Hepatocyte (in vitro differentiated cells): ENCODE data around the gene BLNK. TPM values are rescaled to one million over a fixed set of nuclear protein-coding genes. Genes with fewer than 3 reads are reported as not detected.

Experiments
- DNase-seq: peaks from one replicate; pipeline ENCODE4 v3.0.0-alpha.2; 2016; ENCODE audit warnings: low spot score
- H2AFZ ChIP-seq: fragments of 200-600 bp; sonication (generic); 2 replicates; pipeline ENCODE4 v1.6.0; 2016; ENCODE audit warnings: antibody characterized with exemption, mild to moderate bottlenecking
- H3K27ac ChIP-seq: fragments of 200-600 bp; sonication (generic); 2 replicates; pipeline ENCODE4 v1.5.1; 2016; ENCODE audit warnings: mild to moderate bottlenecking
- H3K27me3 ChIP-seq: fragments of 200-600 bp; sonication (generic); 2 replicates; pipeline ENCODE4 v1.6.1; 2016
- H3K36me3 ChIP-seq: fragments of 200-600 bp; sonication (generic); replicated peaks from 2 replicates; pipeline ENCODE4 v1.5.1; 2016; ENCODE audit warnings: low read depth; ENCODE audit not compliant: insufficient read depth
- H3K4me1 ChIP-seq: fragments of 200-600 bp; sonication (generic); 2 replicates; pipeline ENCODE4 v1.5.1; 2016; ENCODE audit warnings: mild to moderate bottlenecking, moderate library complexity; ENCODE audit not compliant: insufficient read depth
- H3K4me2 ChIP-seq: fragments of 200-600 bp; sonication (generic); 2 replicates; pipeline ENCODE4 v1.6.0; 2016
- H3K4me3 ChIP-seq: fragments of 200-600 bp; sonication (generic); 2 replicates; pipeline ENCODE4 v1.5.1; 2016; ENCODE audit warnings: mild to moderate bottlenecking
- H3K79me2 ChIP-seq: fragments of 200-600 bp; sonication (generic); 2 replicates; pipeline ENCODE4 v1.6.0; 2017; ENCODE audit warnings: mild to moderate bottlenecking
- H3K9me2 ChIP-seq: fragments of 200-600 bp; sonication (generic); replicated peaks from 2 replicates; pipeline ENCODE4 v1.6.0; 2017; ENCODE audit warnings: mild to moderate bottlenecking; ENCODE audit not compliant: insufficient read depth
- H3K9me3 ChIP-seq: fragments of 200-600 bp; sonication (generic); 2 replicates; pipeline ENCODE4 v1.5.1; 2016; ENCODE audit warnings: low read depth, mild to moderate bottlenecking
- H4K20me1 ChIP-seq: fragments of 200-600 bp; sonication (generic); 2 replicates; pipeline ENCODE4 v1.6.0; 2016; ENCODE audit warnings: mild to moderate bottlenecking; ENCODE audit not compliant: insufficient read depth, poor library complexity, severe bottlenecking
- EZH2 ChIP-seq: fragments of 200-600 bp; sonication (generic); IDR thresholded peaks from 2 replicates; pipeline ENCODE4 v1.6.1; 2016; ENCODE audit warnings: antibody characterized with exemption, mild to moderate bottlenecking, borderline replicate concordance
- EZH2phosphoT487 ChIP-seq: fragments of 200-600 bp; sonication (generic); IDR thresholded peaks from one replicate; pipeline ENCODE4 v1.6.1; 2018; ENCODE audit warnings: antibody characterized with exemption, mild to moderate bottlenecking, low read depth, moderate library complexity; ENCODE audit not compliant: unreplicated experiment, severe bottlenecking
- WGBS: methylation state at CpG from one replicate; pipeline ENCODE4 v1.1.6; 2016; ENCODE audit warnings: low lambda C conversion rate; ENCODE audit errors: missing lambda C conversion rate; 5-methylcytosine and 5-hydroxymethylcytosine counted together
- polyA plus RNA-seq: library from polyadenylated mRNA; unstranded; fragments of >200 nt; fragmentation: Nextera tagmentation; extraction: Ambion mirVana; gene quantifications from 2 replicates; pipeline ENCODE4 v1.2.1, GENCODE V29; 2016
- total RNA-seq: library from RNA; depleted of rRNA; stranded (reverse); fragments of >200 nt; gene quantifications from 2 replicates; pipeline ENCODE4 v1.2.3, GENCODE V29; 2014
- TF ChIP-seq, protein P1 (sequence below): fragments of 200-600 bp; sonication (generic); IDR thresholded peaks from 2 replicates; pipeline ENCODE4 v1.5.1; 2016; ENCODE audit warnings: antibody characterized with exemption, mild to moderate bottlenecking; ENCODE audit not compliant: poor library complexity

Gene BLNK
- total and polyA plus RNA-seq, 2 experiments from 2014 or later = 6.3 to 6.9 TPM

DNA sequence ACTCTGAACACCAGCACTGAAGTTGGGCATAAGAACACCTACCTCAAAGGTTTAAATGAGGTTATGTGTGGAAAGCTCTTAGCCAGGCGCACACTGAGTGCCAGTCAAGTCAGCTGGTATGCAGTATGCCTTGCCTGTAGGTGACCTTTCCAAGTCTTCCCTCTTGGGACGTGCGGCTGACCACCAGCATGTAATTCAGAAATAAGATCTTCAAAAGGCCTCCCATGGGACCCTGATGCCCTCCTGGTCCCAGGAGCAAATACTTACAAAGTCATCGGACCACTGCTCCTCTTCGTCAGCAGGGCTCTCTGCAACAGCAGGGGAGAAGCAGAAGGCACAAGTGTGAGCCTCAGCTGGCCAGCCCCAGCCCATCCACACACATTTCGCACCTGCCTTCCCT is 40.8 kb downstream of the BLNK start:
- no peaks in the 10 kb centered on the region for H3K9me3 ChIP-seq
- H3K4me1 ChIP-seq = no peaks in the 10 kb centered on the region
- no peak overlapping the region for H2AFZ ChIP-seq
- TF ChIP-seq EZH2 (no peak), EZH2phosphoT487 (no peak)
- TF ChIP-seq, protein P1, sequence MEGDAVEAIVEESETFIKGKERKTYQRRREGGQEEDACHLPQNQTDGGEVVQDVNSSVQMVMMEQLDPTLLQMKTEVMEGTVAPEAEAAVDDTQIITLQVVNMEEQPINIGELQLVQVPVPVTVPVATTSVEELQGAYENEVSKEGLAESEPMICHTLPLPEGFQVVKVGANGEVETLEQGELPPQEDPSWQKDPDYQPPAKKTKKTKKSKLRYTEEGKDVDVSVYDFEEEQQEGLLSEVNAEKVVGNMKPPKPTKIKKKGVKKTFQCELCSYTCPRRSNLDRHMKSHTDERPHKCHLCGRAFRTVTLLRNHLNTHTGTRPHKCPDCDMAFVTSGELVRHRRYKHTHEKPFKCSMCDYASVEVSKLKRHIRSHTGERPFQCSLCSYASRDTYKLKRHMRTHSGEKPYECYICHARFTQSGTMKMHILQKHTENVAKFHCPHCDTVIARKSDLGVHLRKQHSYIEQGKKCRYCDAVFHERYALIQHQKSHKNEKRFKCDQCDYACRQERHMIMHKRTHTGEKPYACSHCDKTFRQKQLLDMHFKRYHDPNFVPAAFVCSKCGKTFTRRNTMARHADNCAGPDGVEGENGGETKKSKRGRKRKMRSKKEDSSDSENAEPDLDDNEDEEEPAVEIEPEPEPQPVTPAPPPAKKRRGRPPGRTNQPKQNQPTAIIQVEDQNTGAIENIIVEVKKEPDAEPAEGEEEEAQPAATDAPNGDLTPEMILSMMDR = no peak
- no peaks in the 10 kb centered on the region for H3K27me3 ChIP-seq
- H3K9me2 ChIP-seq = no peaks in the 10 kb centered on the region
- H3K27ac ChIP-seq = no peak overlapping the region
- WGBS = 98% methylated on average over 6 of the region's 6 CpGs
- H3K79me2 ChIP-seq = no peaks in the 10 kb centered on the region
- no peak overlapping the region for H3K4me3 ChIP-seq
- no peak for DNase-seq
- no peaks in the 10 kb centered on the region for H3K36me3 ChIP-seq
- no peak overlapping the region for H3K4me2 ChIP-seq
- no peaks in the 10 kb centered on the region for H4K20me1 ChIP-seq

DNA sequence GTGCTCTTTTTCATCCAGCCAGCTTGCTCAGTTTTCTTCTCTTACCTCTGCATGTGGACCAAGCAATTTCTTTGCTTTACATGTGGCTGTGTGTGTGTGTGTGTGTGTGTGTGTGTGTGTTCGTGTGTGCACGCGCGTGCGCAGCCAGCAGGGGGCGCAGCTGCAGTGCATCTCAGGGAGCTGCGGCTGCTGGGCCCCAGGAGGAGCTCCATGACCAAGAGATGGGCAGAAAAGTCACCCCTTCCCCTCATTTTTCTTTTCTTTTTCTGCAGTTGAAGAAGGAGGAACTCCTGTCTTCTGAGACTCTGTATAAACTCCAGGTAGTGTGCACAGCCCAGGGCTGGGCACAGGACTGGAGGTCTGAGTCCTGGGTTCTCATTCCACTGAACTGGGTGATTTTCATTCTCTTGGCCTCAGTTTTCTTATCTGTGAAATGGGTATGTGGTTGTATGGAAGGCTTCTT is 41.8 kb downstream of the BLNK start:
- WGBS = 9% methylated on average over 7 of the region's 7 CpGs
- Histone ChIP-seq H3K4me2 (no peak overlapping the region), H3K27me3 (no peaks in the 10 kb centered on the region), H3K9me2 (no peaks in the 10 kb centered on the region), H3K27ac (no peak overlapping the region), H4K20me1 (no peaks in the 10 kb centered on the region), H3K4me1 (no peaks in the 10 kb centered on the region), H3K79me2 (no peaks in the 10 kb centered on the region), H3K36me3 (no peaks in the 10 kb centered on the region), H3K9me3 (no peaks in the 10 kb centered on the region), H2AFZ (no peak overlapping the region), H3K4me3 (no peak overlapping the region)
- peak; percentile 88 for DNase-seq
- TF ChIP-seq, protein P1 = peak; percentile 76
- no peak for TF ChIP-seq EZH2

DNA sequence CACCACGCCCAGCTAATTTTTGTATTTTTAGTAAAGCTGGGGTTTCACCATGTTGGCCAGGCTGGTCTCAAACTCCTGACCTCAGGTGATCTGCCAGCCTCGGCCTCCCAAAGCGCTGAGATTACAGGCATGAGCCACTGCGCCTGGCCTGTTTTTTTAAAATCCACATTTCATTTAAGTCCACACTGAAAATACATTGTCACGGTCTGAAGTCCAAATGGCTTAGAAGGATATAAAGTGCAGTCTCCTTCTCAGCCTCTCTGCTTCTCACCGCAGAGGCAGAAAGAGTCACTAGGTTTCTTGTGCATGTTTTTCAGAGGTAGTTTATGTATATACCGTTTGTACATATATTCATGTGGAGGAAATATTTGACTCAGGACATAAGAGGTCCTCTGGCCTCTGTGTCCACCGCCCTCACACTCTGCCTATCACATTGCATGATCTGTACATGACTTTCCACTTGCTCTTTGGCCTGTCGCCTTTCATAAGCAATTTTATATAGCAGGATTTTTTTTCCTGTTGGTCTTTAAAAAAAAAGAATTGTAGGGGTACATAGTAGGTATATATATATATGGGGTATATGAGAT is 42.9 kb downstream of the BLNK start:
- H4K20me1 ChIP-seq = no peaks in the 10 kb centered on the region
- H3K4me3 ChIP-seq = no peak overlapping the region
- no peak overlapping the region for H3K4me2 ChIP-seq
- H3K9me2 ChIP-seq = no peaks in the 10 kb centered on the region
- no peaks in the 10 kb centered on the region for H3K4me1 ChIP-seq
- H3K36me3 ChIP-seq = no peaks in the 10 kb centered on the region
- WGBS = 88% methylated on average over 9 of the region's 9 CpGs
- DNase-seq = peak; percentile 26
- TF ChIP-seq EZH2 = no peak
- TF ChIP-seq, protein P1 = no peak
- TF ChIP-seq EZH2phosphoT487 = no peak
- H2AFZ ChIP-seq = no peak overlapping the region
- H3K27ac ChIP-seq = no peak overlapping the region
- H3K79me2 ChIP-seq = no peaks in the 10 kb centered on the region
- no peaks in the 10 kb centered on the region for H3K9me3 ChIP-seq
- no peaks in the 10 kb centered on the region for H3K27me3 ChIP-seq

DNA sequence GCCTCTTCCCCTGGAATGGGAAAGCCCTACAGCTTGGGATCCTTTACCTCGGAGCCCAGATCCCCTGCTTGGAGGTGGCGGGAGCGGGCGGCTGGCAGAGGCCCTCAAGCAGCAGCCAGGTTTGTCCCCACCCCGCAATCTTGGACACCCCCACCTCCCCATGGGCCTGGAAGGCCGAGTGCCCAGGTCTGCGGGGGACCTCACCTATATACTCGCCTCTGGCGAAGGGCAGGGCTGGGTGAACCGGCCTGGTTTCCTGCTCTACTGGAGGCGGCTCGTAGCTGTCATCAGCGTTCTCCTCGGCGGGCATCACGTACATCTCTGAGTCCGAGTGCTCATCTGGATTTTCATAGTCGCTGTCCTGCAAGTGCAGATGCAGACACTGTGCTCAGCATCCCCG is 44.2 kb downstream of the BLNK start:
- 93% methylated on average over 19 of the region's 19 CpGs for WGBS
- no peak for DNase-seq
- H3K9me2 ChIP-seq = no peaks in the 10 kb centered on the region
- no peaks in the 10 kb centered on the region for H3K27me3 ChIP-seq
- TF ChIP-seq EZH2phosphoT487 = no peak
- TF ChIP-seq, protein P1 = no peak
- no peak for TF ChIP-seq EZH2
- no peak overlapping the region for H2AFZ ChIP-seq
- no peaks in the 10 kb centered on the region for H3K4me1 ChIP-seq
- no peak overlapping the region for H3K4me2 ChIP-seq
- H4K20me1 ChIP-seq = no peaks in the 10 kb centered on the region
- H3K36me3 ChIP-seq = no peaks in the 10 kb centered on the region
- no peak overlapping the region for H3K4me3 ChIP-seq
- H3K9me3 ChIP-seq = no peaks in the 10 kb centered on the region
- H3K27ac ChIP-seq = no peak overlapping the region
- H3K79me2 ChIP-seq = no peaks in the 10 kb centered on the region
